Upper lobe of right lung (tissue), 1 donor: ENCODE results near the gene OPTN. TPM values are rescaled to one million over a fixed set of nuclear protein-coding genes. Genes with fewer than 3 reads are reported as not detected.
"Not testable (repeated sequence)": the region's sequence is repeated elsewhere in the genome, so short reads cannot be mapped to it uniquely, and the experiment has no call there.

Source experiments
- ATAC-seq: fragments of 200-7000 bp; cut with Tn5 transposase; one replicate; pipeline ENCODE4 v1.9.1; 2020; ENCODE audit warnings: mild to moderate bottlenecking, moderate library complexity
- DNase-seq: peaks from one replicate; pipeline ENCODE4 v3.0.0-alpha.2; 2020
- H3K27ac ChIP-seq: fragments of 200-600 bp; one replicate; pipeline ENCODE4 v1.8.0; 2022
- H3K27me3 ChIP-seq: fragments of 200-600 bp; one replicate; pipeline ENCODE4 v1.8.0; 2022; ENCODE audit warnings: mild to moderate bottlenecking
- H3K36me3 ChIP-seq: fragments of 200-600 bp; one replicate; pipeline ENCODE4 v1.8.0; 2022
- H3K4me1 ChIP-seq: fragments of 200-600 bp; one replicate; pipeline ENCODE4 v1.8.0; 2022
- H3K4me3 ChIP-seq: fragments of 200-600 bp; one replicate; pipeline ENCODE4 v1.8.0; 2022; ENCODE audit warnings: mild to moderate bottlenecking
- H3K9me3 ChIP-seq: fragments of 200-600 bp; one replicate; pipeline ENCODE4 v1.8.0; 2022
- intact Hi-C: fragments of 100-400 bp; cut with DNase I; formaldehyde crosslinking; loops from one replicate; pipeline ENCODE4 v1.11.0; 2022
- total RNA-seq: library from RNA; stranded (reverse); fragmentation: NEBNext Ultra II Directional; extraction: Animal tissue kit (Norgen Biotek cat#: 25700); gene quantifications from one replicate; pipeline ENCODE4 v1.2.1, GENCODE V29; 2021
- TF ChIP-seq, protein P1 (sequence below): fragments of 200-600 bp; IDR thresholded peaks from one replicate; pipeline ENCODE4 v1.8.0; 2022; ENCODE audit warnings: antibody characterized with exemption
- donor health status: DM: no; HTN: yes; CAD: no; lungs with severe emphysema.

Gene OPTN
- total RNA-seq, 1 donor from 2014 or later, result 61.5 TPM

- ATAC-seq, result no peak
- no peak overlapping the region for H3K27ac ChIP-seq
- H3K27me3 ChIP-seq, result no peaks in the 10 kb centered on the region
- H3K9me3 ChIP-seq, result no peaks in the 10 kb centered on the region
- no peak for DNase-seq
- TF ChIP-seq, protein P1, sequence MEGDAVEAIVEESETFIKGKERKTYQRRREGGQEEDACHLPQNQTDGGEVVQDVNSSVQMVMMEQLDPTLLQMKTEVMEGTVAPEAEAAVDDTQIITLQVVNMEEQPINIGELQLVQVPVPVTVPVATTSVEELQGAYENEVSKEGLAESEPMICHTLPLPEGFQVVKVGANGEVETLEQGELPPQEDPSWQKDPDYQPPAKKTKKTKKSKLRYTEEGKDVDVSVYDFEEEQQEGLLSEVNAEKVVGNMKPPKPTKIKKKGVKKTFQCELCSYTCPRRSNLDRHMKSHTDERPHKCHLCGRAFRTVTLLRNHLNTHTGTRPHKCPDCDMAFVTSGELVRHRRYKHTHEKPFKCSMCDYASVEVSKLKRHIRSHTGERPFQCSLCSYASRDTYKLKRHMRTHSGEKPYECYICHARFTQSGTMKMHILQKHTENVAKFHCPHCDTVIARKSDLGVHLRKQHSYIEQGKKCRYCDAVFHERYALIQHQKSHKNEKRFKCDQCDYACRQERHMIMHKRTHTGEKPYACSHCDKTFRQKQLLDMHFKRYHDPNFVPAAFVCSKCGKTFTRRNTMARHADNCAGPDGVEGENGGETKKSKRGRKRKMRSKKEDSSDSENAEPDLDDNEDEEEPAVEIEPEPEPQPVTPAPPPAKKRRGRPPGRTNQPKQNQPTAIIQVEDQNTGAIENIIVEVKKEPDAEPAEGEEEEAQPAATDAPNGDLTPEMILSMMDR, result no peak
- H3K4me3 ChIP-seq, result no peak overlapping the region
- intact Hi-C loops, result no loop called here
- H3K36me3 ChIP-seq, result no peaks in the 10 kb centered on the region
- no peaks in the 10 kb centered on the region for H3K4me1 ChIP-seq
Observed at GRCh38 chr10:13092291-13093102, 7.5 kb upstream of the OPTN start.

DNA sequence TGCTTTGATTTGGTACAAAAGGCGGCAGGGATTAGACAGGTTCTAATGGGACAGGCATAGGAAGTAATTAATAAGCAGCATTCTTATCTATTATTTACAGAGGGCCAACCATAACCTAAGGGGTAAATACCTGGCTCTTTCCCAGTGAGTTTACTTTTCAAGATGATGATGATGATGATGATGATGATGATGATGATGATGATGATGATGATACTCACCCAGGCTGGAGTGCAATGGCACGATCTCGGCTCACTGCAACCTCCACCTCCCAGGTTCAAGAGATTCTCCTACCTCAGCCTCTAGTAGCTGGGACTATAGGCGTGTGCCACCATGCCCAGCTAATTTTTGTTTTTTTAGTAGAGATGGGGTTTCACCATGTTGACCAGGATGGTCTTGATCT lies 5.9 kb upstream of the OPTN start:
- ATAC-seq, intact Hi-C loops: not testable (repeated sequence)

GRCh38 chr10:13095094-13095493 lies 4.9 kb upstream of the OPTN start:
- TF ChIP-seq, protein P1, result no peak
- DNase-seq (no peak), ATAC-seq (no peak)
- Histone ChIP-seq H3K27me3 (no peaks in the 10 kb centered on the region), H3K36me3 (no peaks in the 10 kb centered on the region), H3K4me3 (no peak overlapping the region), H3K27ac (no peak overlapping the region), H3K9me3 (no peaks in the 10 kb centered on the region), H3K4me1 (no peaks in the 10 kb centered on the region)
- intact Hi-C loops, result no loop called here

More for the DNA sequence above, 5.9 kb upstream of the OPTN start:
- H3K4me1 ChIP-seq, H3K36me3 ChIP-seq, H3K9me3 ChIP-seq, H3K27ac ChIP-seq, H3K27me3 ChIP-seq, H3K4me3 ChIP-seq, DNase-seq: not testable (repeated sequence)

- Histone ChIP-seq H3K27me3 (no peaks in the 10 kb centered on the region), H3K36me3 (no peaks in the 10 kb centered on the region), H3K4me1 (no peaks in the 10 kb centered on the region), H3K27ac (no peak overlapping the region), H3K9me3 (no peaks in the 10 kb centered on the region), H3K4me3 (no peak overlapping the region)
- DNase-seq, result no peak
- TF ChIP-seq, protein P1, result no peak
- intact Hi-C loops, result no loop called here
- no peak for ATAC-seq
Observed at GRCh38 chr10:13095929-13096328, 4.0 kb upstream of the OPTN start.

DNA sequence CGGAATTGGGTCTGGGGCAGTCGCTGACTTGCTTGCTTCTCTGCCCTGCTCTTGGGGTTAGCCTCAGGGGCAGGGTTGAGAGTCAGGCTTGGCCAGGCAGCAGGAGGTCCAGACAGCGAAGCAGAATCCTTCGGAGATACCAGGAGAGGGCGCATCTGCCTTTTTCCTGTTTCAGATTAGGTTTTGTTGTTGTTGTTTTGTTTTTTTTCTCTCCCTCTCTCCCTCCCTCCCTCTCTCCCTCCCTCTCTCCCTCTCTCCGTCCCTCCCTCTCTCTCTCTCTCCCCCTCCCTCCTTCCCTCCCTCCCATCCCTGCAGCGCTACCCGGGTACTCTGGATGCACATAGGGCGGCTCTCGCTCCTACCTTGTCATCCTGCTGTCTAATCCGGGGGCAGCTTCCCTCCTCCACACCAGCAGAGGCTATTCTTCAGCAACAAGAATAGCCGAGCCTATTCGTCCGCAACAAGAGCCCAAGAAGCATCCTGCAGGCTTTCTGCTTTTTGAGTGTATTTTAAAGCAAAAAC lies 758 bp upstream of the OPTN start:
- no peak for DNase-seq
- TF ChIP-seq, protein P1, result no peak
- Histone ChIP-seq H3K9me3 (no peaks in the 10 kb centered on the region), H3K27ac (peak overlapping the region; percentile 87), H3K36me3 (no peaks in the 10 kb centered on the region), H3K27me3 (no peaks in the 10 kb centered on the region), H3K4me1 (peaks cover 8% of the 10 kb centered on the region), H3K4me3 (peak overlapping the region; percentile 87)
- intact Hi-C loops, result no loop called here
- ATAC-seq, result peak; percentile 43
